GM19397 (cell line): Measurements from ENCODE around the gene CAP2.

Source experiments
- ATAC-seq: cut with Tn5 transposase; IDR thresholded peaks from one replicate; pipeline ENCODE4 v1.9.1; 2021; ENCODE audit warnings: mild to moderate bottlenecking, moderate library complexity; ENCODE audit not compliant: unreplicated experiment

CAP2 gene

GRCh38 chr6:17392978-17393891 lies at the start of gene CAP2:
Gene CAP2 (plus strand): TSS chr6:17393595. CDS start chr6:17421556, 27,961 bp downstream.
- no peak for ATAC-seq

GRCh38 chr6:17347012-17347411 lies 46.4 kb upstream of the CAP2 start:
- ATAC-seq, result no peak

DNA sequence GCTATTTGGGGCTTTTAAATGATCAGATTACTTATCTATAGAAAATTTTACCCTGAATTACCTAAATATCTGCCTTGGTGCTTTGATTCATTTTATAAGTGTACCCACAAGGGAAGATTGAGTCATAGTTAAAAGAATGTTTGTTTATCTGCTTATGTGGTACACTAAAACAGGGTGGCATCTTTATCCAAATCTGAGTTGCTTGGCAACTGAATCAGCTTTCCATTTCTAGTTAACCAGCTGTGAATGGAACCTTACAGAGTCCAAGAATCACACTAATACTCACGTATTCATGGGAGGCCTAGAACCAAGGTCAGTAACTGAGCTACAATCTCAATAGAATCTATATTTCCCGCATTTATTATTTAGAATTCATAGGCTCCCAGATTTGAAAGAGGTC lies 44.0 kb upstream of the CAP2 start:
- no peak for ATAC-seq

DNA sequence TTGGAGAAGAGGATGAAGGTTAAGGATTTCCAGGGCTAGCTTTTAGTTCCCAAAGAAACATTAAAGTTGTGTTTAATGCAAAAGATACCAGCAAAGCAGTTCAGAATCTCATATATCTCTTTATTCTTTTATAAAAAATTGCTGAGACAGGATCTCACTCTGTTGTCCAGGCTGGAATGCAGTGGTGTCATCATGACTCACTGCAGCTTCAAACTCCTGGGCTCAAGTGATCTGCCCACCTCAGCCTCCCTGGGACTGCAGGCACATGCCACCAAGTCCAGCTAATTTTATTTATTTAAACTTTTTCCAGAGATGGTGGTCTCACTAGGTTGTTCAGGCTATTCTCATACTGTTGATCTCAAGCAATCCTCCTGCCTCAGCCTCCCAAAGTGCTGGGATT lies 41.1 kb upstream of the CAP2 start:
- no peak for ATAC-seq

DNA sequence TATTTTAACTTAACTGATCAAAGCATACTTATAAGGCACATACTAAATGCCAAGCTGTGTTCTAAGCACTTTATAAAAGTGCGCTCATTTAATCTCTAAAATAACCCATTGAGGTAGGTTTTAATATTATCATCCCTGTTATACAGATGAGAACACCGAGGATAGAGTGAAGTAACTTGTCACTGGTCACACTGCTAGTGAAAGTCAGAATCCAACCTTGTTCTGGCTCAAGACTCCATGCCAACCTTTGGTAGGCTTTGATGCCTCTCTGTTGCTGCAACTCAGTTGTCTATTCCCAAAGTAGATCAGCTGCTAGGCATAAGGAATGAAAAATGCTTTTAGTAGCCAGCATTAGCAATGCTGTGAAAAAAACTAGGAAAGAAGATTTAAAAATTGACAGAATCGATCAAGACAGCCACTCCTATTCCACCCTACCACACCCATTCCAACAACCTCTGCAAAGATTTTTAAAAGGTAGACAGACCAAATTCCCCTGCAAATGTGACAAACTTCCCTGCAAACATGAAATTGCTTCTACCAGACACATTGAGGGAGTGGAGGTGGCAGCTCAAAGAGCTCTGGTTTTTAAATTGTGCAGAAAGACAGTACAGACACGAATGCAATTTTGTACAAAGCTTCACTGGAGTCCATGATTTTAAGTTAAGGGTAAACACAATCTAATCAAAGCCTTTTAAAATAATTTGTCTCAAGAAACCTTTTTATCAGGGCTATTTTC lies 39.8 kb upstream of the CAP2 start:
- ATAC-seq, result no peak

GRCh38 chr6:17354700-17355403 lies 38.5 kb upstream of the CAP2 start:
- ATAC-seq, result no peak

DNA sequence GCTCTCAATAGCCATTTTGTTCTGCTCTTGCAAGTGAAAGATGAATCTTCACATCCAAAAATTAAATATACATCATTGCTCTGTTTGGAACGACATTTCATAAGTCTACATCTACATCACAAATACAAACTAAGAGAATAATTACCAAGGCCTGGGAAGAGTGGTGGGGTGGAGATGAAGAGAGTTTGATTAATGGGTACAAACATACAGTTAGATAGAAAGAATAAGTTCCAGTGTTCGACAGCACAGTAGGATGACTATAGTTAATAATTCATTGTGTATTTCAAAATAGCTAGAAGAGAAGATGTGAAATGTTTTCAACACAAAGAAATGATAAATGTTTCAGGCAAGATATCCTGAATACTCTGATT lies 38.0 kb upstream of the CAP2 start:
- no peak for ATAC-seq

GRCh38 chr6:17358515-17358914 lies 34.9 kb upstream of the CAP2 start:
- no peak for ATAC-seq

DNA sequence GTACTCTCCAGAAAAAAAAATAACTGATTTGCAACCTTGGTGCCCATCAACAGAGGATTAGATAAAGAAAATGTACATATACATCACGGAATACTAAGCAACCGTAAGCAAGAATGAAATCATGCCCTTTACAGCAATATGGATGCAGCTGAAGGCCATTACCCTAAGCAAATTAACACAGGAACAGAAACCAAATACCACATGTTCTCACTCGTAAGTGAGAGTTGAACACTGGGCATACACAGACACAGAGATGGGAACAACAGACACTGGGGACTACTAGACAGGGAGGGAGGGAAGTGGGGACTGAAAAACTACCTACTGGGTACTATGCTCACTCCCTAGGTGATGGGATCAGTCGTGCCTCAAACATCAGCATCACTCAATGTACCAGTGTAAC lies 32.8 kb upstream of the CAP2 start:
- no peak for ATAC-seq

- no peak for ATAC-seq
Measured at GRCh38 chr6:17361013-17361412, 32.4 kb upstream of the CAP2 start.

- ATAC-seq, result no peak
Measured at GRCh38 chr6:17365961-17366360, 27.4 kb upstream of the CAP2 start.

DNA sequence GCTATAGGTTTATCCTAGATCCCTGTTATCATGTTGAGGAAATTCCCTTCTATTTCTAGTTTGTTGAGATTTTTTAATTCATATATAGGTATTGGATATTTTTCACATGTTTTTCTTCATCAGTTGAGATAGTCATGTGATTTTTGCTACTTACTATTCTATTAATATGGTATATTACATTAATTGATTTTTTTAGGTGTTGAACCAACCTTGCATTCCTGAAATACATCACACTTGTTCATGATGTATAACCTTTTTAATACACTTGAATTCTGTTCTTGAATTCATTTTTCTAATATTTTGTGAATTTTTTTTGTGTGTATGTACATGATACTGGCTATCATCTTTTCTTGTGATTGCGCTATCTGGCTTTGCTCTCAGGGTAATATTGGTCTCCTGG lies 25.5 kb upstream of the CAP2 start:
- no peak for ATAC-seq

DNA sequence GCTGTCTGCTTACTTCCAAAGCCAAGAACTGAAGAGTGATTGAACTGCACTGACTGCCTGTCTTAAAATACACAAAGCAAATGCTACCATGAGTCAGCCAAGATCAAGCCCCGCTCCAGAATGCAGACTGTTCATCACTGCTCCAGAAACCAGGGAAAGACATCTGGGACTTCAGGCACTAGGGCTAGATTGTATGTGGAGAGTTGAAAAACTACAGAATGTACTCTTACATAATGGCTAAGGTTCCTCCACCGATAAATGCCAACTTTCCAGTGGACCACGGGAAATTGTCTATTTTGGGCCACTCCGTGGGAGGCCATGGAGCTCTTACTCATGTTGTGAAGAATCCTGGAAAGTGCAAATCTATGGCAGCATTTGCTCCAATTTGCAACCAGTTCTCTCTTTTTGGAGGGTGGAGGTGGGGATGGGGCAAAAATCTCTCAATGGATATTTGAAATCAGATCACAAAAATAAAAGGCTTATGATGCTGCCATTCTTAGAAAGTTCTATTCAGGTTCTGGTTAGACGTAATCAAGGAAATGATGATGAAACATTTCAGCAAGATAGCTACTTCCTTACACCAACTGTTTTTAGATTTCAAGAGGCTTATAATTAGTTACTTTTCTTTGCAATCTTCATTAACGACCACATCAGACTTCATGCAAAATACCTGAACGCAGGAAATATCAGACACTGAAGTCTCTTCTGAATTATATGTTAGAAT lies 11.8 kb upstream of the CAP2 start:
- ATAC-seq, result no peak

GRCh38 chr6:17385660-17386059 lies 7.7 kb upstream of the CAP2 start:
- ATAC-seq, result no peak

- no peak for ATAC-seq
Measured at GRCh38 chr6:17388365-17388764, 5.0 kb upstream of the CAP2 start.

DNA sequence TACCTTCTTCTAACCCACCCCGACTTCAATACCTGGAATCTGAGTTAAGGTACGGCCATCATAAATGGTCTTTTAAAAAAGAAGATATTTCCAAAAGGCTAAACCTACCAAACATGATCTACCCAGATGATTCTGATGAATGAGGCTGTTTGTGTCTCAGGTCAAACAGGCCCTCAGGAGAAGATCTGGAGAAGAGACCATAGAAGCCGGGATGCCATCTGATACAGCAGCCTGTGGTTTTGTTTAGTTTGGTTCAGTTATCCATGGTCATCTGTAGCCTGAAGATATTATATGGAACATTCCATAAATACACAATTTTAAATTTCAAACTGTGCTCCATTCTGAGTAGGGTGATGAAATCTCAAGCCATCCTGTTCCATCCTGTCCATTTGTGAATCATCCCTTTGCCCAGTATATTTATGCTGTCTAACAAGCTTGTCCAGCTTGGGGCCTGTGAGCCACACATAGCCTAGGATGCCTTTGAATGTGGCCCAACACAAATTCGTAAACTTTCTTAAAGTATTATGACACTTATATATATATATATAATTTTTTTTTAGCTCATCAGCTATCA lies 4.0 kb upstream of the CAP2 start:
- no peak for ATAC-seq

GRCh38 chr6:17390276-17390675 lies 3.1 kb upstream of the CAP2 start:
- no peak for ATAC-seq

GRCh38 chr6:17391976-17392375 lies 1.4 kb upstream of the CAP2 start:
- no peak for ATAC-seq

DNA sequence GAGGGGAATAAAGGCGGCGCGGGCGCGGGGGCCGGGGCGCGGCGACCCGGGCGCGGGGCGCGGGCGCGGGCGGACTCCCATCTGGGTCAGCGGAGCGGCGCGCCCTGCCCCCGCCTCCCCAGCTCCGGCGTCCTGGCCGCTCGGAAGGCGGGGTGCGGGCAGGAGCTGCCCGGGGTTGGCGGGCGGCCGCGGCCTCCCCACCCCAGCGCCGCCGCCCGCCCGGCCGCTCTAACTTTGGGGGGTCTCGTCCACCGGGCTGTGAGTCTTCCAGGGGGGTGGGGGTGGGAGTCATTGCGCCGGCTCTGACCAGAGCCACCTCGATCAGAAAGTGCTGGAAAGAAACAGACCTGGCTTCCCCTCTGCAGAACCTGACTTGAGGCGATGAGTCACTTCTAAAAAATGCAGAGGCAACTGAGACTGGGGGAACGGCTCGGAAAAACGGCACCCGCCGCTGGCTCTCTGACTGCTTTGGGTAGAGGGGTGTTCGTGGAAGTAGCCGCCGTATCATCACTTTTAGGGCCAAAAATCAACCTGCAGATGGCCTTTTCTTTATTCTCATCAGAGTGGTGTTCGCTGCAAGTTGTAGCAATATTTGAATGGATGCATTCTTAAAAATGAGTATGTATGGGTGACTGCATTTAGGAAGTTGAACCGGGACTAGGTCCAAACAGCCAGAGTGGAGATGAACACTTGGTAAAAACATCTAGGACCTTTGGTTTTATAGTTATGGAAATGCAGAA lies 667 bp downstream of the CAP2 start:
- ATAC-seq, result no peak

DNA sequence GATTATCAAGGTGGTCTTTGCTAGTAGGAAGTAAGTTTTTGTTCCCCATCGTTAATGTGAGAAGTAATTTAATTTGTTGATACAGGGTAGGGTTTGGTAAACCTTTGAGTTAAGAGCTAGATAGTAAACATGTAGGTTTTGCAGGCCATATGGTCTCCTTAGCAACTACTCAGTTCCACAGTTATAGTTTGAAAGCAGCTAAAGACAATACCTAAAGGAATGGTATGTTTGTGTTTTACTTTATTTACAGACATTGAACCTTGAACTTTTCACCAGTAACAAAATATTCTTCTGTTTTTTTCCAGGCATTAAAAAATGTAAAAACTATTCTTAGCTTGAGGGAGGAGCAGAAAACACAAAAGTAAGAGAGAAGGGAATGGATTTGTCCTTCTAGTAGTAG lies 1.7 kb downstream of the CAP2 start:
- ATAC-seq, result no peak
